ENCODE measurements around the gene MIF.
A peak's percentile ranks its signal among the peaks of the same experiment; 100 is the strongest.

- TF ChIP-seq, protein P1, sequence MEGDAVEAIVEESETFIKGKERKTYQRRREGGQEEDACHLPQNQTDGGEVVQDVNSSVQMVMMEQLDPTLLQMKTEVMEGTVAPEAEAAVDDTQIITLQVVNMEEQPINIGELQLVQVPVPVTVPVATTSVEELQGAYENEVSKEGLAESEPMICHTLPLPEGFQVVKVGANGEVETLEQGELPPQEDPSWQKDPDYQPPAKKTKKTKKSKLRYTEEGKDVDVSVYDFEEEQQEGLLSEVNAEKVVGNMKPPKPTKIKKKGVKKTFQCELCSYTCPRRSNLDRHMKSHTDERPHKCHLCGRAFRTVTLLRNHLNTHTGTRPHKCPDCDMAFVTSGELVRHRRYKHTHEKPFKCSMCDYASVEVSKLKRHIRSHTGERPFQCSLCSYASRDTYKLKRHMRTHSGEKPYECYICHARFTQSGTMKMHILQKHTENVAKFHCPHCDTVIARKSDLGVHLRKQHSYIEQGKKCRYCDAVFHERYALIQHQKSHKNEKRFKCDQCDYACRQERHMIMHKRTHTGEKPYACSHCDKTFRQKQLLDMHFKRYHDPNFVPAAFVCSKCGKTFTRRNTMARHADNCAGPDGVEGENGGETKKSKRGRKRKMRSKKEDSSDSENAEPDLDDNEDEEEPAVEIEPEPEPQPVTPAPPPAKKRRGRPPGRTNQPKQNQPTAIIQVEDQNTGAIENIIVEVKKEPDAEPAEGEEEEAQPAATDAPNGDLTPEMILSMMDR (conservative IDR thresholded peaks at IDR 0.05; ENCODE audit: low read length) = peak; percentile 37
- no peak for TF ChIP-seq EZH2phosphoT487 (IDR thresholded peaks at IDR 0.05; ENCODE audit: borderline replicate concordance)
These were observed 35.7 kb upstream of the MIF start for GRCh38 chr22:23858484-23858815.
